OCI-LY1 (cell line): ENCODE results near the gene C10orf67.

Experiments
- CTCF ChIP-seq: fragments of 200-600 bp; sonication (generic), shearing (Covaris generic); IDR thresholded peaks from 2 replicates; pipeline ENCODE4 v1.5.1; 2017; ENCODE audit warnings: mild to moderate bottlenecking, antibody characterized with exemption, low read length, moderate library complexity, mixed read lengths
- EZH2 ChIP-seq: fragments of 200-600 bp; sonication (generic), shearing (Covaris generic); IDR thresholded peaks from 2 replicates; pipeline ENCODE4 v1.8.0; 2017; ENCODE audit warnings: borderline replicate concordance, mixed run types, mild to moderate bottlenecking, antibody characterized with exemption, low read length, moderate library complexity, mixed read lengths

GRCh38 chr10:23317416-23317815 is 27.2 kb downstream of the C10orf67 start:
- TF ChIP-seq CTCF, result no peak
- TF ChIP-seq EZH2, result no peak
